Measurements from ENCODE around the gene CRY1. TPM values are rescaled to one million over a fixed set of nuclear protein-coding genes. Genes with fewer than 3 reads are reported as not detected.

CRY1 gene
- total and polyA plus RNA-seq, 9 of the 15 experiments (the other 6 are each of a cell fraction or from before 2014, with no cell fraction given), result 8.7 to 33.3 (median 25.2) TPM

- no peak for TF ChIP-seq USF1 (CRISPR knock-in tag; IDR thresholded peaks at IDR 0.05)
- no peak for TF ChIP-seq LCOR (CRISPR knock-in tag; IDR thresholded peaks at IDR 0.05)
- TF ChIP-seq REST (IDR thresholded peaks at IDR 0.05; ENCODE audit: borderline replicate concordance), result no peak
- TF ChIP-seq REST (CRISPR knock-in tag; IDR thresholded peaks at IDR 0.05; ENCODE audit: low read depth), result no peak
- no peak for TF ChIP-seq MAFF (IDR thresholded peaks at IDR 0.05; ENCODE audit: low read length)
- TF ChIP-seq NFE2L1 (tag; IDR thresholded peaks at IDR 0.05; ENCODE audit: borderline replicate concordance, low read depth), result no peak
- peak; percentile 47; the same call in 1 of the 2 replicates for TF ChIP-seq HDGF (IDR thresholded peaks at IDR 0.05)
- TF ChIP-seq HDAC2 (IDR thresholded peaks at IDR 0.05), result no peak
- TF ChIP-seq GTF2A2 (tag; IDR thresholded peaks at IDR 0.05), result no peak
- TF ChIP-seq FOXJ2 (tag; IDR thresholded peaks at IDR 0.05), result no peak
- no peak for TF ChIP-seq FOXA1 (IDR thresholded peaks at IDR 0.05; ENCODE audit: borderline replicate concordance)
- TF ChIP-seq ZNF282 (CRISPR knock-in tag; IDR thresholded peaks at IDR 0.05), result no peak
- no peak for TF ChIP-seq COPS2 (conservative IDR thresholded peaks at IDR 0.05)
- TF ChIP-seq RBM39 (optimal IDR thresholded peaks at IDR 0.05; ENCODE audit: low read depth, low read length), result no peak
- no peak for TF ChIP-seq C11orf30 (IDR thresholded peaks at IDR 0.05; ENCODE audit: low read depth)
- TF ChIP-seq CBX2 (IDR thresholded peaks at IDR 0.05; ENCODE audit: insufficient read depth, low read length, poor library complexity, severe bottlenecking), result no peak
These were observed 117.2 kb downstream of the CRY1 start (continued) for GRCh38 chr12:106975993-106976658.

Measured in K562 (cell line).